Measurements from ENCODE around the gene TEX47. TPM values are rescaled to one million over a fixed set of nuclear protein-coding genes. Genes with fewer than 3 reads are reported as not detected.

Gene TEX47
- total RNA-seq, 4 donors from 2014 or later: not detected

GRCh38 chr7:88759230-88760135, 36.1 kb downstream of the TEX47 start, which contains the start of gene ZNF804B:
TSS of gene ZNF804B (plus strand) at chr7:88759700. CDS start at chr7:88759977, 277 bp downstream.
- intact Hi-C loops (cut with DNase I; ENCODE audit: low total_unique reads) (no loop called here), in situ Hi-C loops (cut with MboI; ENCODE audit: low pct_ligation_motif_present in 1 of 4, low pct_unique_long_range_greater_than_20kb in 1 of 4, low sequenced_read_pairs in 3 of 4) (no loop called here)
- H3K4me3 ChIP-seq: peak within 1 kb of the TSS in 3 of 4 donors; percentile 8 to 33 (median 22)
- peak; percentile 5 for DNase-seq
- H3K9me3 ChIP-seq: no peaks in the 10 kb centered on the region
- H3K4me1 ChIP-seq: peaks cover 0 to 17% (median 10%) of the 10 kb centered on the region in 4 donors
- 11% methylated on average over 58 of the region's 74 CpGs; no CpG with 5 or more reads in 1 of the 2 donors for WGBS, 2 donors (ENCODE audit: low coverage in 1 of 2)
- H3K27ac ChIP-seq: no peak within 1 kb of the TSS
- H3K36me3 ChIP-seq: peaks cover 0 to 1% (median 0%) of the 10 kb centered on the region in 4 donors
- no peak for TF ChIP-seq CTCF (IDR thresholded peaks at IDR 0.05)
- TF ChIP-seq EP300 (IDR thresholded peaks at IDR 0.05; ENCODE audit: low read depth): no peak
- no peak for TF ChIP-seq POLR2AphosphoS5 (IDR thresholded peaks at IDR 0.05)
- no peak for TF ChIP-seq POLR2A (IDR thresholded peaks at IDR 0.05)
- H3K27me3 ChIP-seq: peaks cover 83% of the 10 kb centered on the region

- DNase-seq: no peak
- Histone ChIP-seq H3K4me3 (peak overlapping the region in 3 of 4 donors; percentile 8 to 33 (median 22)), H3K4me1 (peaks cover 0 to 17% (median 10%) of the 10 kb centered on the region in 4 donors), H3K27ac (no peak overlapping the region), H3K9me3 (no peaks in the 10 kb centered on the region), H3K36me3 (peaks cover 0 to 1% (median 0%) of the 10 kb centered on the region in 4 donors), H3K27me3 (peaks cover 87% of the 10 kb centered on the region)
- in situ Hi-C loops (cut with MboI; ENCODE audit: low pct_ligation_motif_present in 1 of 4, low pct_unique_long_range_greater_than_20kb in 1 of 4, low sequenced_read_pairs in 3 of 4): no loop called here
- TF ChIP-seq EP300 (IDR thresholded peaks at IDR 0.05; ENCODE audit: low read depth): no peak
- TF ChIP-seq POLR2A (IDR thresholded peaks at IDR 0.05): no peak
- no peak for TF ChIP-seq POLR2AphosphoS5 (IDR thresholded peaks at IDR 0.05)
- TF ChIP-seq CTCF (IDR thresholded peaks at IDR 0.05): no peak
- intact Hi-C loops (cut with DNase I; ENCODE audit: low total_unique reads): no loop called here
- 8 to 17% methylated on average over 16 to 33 of the region's 33 CpGs for WGBS, 2 donors (ENCODE audit: low coverage in 1 of 2)
Measured at GRCh38 chr7:88758381-88759229, 36.9 kb downstream of the TEX47 start.

- DNase-seq: no peak
- Histone ChIP-seq H3K4me3 (no peak overlapping the region), H3K36me3 (peaks cover 0 to 1% (median 0%) of the 10 kb centered on the region in 4 donors), H3K27ac (no peak overlapping the region), H3K4me1 (peaks cover 0 to 17% (median 10%) of the 10 kb centered on the region in 4 donors), H3K9me3 (no peaks in the 10 kb centered on the region), H3K27me3 (peaks cover 84% of the 10 kb centered on the region)
- intact Hi-C loops (cut with DNase I; ENCODE audit: low total_unique reads) (no loop called here), in situ Hi-C loops (cut with MboI; ENCODE audit: low pct_ligation_motif_present in 1 of 4, low pct_unique_long_range_greater_than_20kb in 1 of 4, low sequenced_read_pairs in 3 of 4) (no loop called here)
- WGBS, 2 donors (ENCODE audit: low coverage in 1 of 2): 79% methylated on average over 2 of the region's 2 CpGs
- TF ChIP-seq POLR2AphosphoS5 (IDR thresholded peaks at IDR 0.05) (no peak), EP300 (IDR thresholded peaks at IDR 0.05; ENCODE audit: low read depth) (no peak), CTCF (IDR thresholded peaks at IDR 0.05) (no peak)
Measured at GRCh38 chr7:88757371-88757770, 38.2 kb downstream of the TEX47 start.

GRCh38 chr7:88756802-88757201, 38.7 kb downstream of the TEX47 start:
- in situ Hi-C loops (cut with MboI; ENCODE audit: low pct_ligation_motif_present in 1 of 4, low pct_unique_long_range_greater_than_20kb in 1 of 4, low sequenced_read_pairs in 3 of 4): no loop called here
- H3K4me1 ChIP-seq: peaks cover 0 to 17% (median 10%) of the 10 kb centered on the region in 4 donors
- DNase-seq: no peak
- peaks cover 0 to 1% (median 0%) of the 10 kb centered on the region in 4 donors for H3K36me3 ChIP-seq
- intact Hi-C loops (cut with DNase I; ENCODE audit: low total_unique reads): no loop called here
- no peaks in the 10 kb centered on the region for H3K9me3 ChIP-seq
- H3K27ac ChIP-seq: no peak overlapping the region
- no peak for TF ChIP-seq POLR2AphosphoS5 (IDR thresholded peaks at IDR 0.05)
- TF ChIP-seq POLR2A (IDR thresholded peaks at IDR 0.05): no peak
- TF ChIP-seq CTCF (IDR thresholded peaks at IDR 0.05): no peak
- no peak for TF ChIP-seq EP300 (IDR thresholded peaks at IDR 0.05; ENCODE audit: low read depth)
- no peak overlapping the region for H3K4me3 ChIP-seq
- WGBS, 2 donors (ENCODE audit: low coverage in 1 of 2): 56 to 65% methylated on average over 1 of the region's 1 CpG
- H3K27me3 ChIP-seq: peaks cover 84% of the 10 kb centered on the region

All from transverse colon (tissue), 4 donors.